ENCODE measurements around the gene CSTF2. TPM values are rescaled to one million over a fixed set of nuclear protein-coding genes. Genes with fewer than 3 reads are reported as not detected.
"Not testable (repeated sequence)": the region's sequence is repeated elsewhere in the genome, so short reads cannot be mapped to it uniquely, and the experiment has no call there.

Gene CSTF2, protein sequence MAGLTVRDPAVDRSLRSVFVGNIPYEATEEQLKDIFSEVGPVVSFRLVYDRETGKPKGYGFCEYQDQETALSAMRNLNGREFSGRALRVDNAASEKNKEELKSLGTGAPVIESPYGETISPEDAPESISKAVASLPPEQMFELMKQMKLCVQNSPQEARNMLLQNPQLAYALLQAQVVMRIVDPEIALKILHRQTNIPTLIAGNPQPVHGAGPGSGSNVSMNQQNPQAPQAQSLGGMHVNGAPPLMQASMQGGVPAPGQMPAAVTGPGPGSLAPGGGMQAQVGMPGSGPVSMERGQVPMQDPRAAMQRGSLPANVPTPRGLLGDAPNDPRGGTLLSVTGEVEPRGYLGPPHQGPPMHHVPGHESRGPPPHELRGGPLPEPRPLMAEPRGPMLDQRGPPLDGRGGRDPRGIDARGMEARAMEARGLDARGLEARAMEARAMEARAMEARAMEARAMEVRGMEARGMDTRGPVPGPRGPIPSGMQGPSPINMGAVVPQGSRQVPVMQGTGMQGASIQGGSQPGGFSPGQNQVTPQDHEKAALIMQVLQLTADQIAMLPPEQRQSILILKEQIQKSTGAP
- 31.4 and 46.7 TPM in 2 replicates for total RNA-seq (2014; rRNA removed; shearing (Covaris generic))

DNA sequence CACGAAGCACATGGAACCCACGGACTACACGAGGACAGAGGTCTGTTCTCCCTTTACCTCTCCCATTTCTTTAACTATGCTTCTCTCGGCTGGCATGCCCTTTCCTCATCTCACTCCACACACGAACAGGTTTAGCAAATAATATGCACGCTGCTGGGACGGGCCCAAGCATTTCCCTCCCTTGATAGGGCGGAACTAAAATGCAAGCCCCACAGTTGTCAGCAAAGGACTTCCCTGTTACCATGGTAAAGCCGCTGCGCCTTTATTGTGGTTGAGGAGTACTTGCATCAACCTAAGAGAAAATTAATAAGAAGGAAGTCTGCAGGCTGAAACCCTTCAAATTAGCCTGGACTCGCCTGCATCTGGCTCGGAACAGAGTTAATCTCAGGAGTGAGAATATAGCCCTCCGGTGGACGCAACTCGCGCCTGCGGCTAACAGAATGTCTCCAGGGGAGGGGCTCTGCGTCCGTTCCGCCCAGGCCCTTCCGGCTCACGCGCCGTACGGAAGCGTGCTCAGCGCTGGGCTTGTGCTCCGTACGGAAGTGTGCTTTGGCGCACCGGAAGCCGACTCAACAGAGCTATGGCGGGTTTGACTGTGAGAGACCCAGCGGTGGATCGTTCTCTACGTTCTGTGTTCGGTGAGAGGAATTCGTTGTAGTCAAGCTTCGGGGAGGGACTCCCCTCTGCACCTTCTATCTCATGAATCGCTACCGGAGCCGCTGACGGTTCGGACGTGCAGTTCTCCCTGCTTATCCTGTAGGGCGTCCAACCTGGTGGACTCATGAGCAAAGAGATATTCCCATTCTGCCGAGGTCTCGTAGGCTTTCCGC lies at the start of gene CSTF2:
Gene CSTF2, plus strand, starts transcription at position 555 of the 830 bp plus-strand sequence. Its CDS starts 26 bp downstream, at position 581.
- peak; percentile 87 for DNase-seq (ENCODE audit: low spot score)
- in situ Hi-C loops (cut with HindIII; ENCODE audit: low sequenced_read_pairs), result no loop called here

DNA sequence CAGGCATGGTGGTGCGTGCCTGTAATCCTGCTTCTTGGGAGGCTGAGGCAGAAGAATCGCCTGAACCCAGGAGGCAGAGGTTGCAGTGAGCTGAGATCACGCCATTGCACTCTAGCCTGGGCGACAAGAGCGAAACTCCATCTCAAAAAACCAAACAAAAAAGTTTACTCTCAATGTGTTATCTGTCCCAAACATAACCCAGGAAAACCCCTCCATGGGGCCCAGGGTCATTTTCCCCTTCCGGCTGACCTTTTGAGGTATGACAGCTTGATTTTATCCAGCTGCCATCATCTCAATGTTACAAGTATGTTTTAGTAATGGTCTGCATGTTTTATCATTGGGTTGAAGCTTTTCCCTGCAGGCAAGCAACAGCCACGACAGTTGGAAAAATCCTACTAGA lies 23.8 kb upstream of the CSTF2 start:
- in situ Hi-C loops (cut with HindIII; ENCODE audit: low sequenced_read_pairs); DNase-seq (ENCODE audit: low spot score): not testable (repeated sequence)

GRCh38 chrX:100797359-100797758 lies 22.8 kb upstream of the CSTF2 start:
- in situ Hi-C loops (cut with HindIII; ENCODE audit: low sequenced_read_pairs), result no loop called here
- DNase-seq (ENCODE audit: low spot score), result no peak

DNA sequence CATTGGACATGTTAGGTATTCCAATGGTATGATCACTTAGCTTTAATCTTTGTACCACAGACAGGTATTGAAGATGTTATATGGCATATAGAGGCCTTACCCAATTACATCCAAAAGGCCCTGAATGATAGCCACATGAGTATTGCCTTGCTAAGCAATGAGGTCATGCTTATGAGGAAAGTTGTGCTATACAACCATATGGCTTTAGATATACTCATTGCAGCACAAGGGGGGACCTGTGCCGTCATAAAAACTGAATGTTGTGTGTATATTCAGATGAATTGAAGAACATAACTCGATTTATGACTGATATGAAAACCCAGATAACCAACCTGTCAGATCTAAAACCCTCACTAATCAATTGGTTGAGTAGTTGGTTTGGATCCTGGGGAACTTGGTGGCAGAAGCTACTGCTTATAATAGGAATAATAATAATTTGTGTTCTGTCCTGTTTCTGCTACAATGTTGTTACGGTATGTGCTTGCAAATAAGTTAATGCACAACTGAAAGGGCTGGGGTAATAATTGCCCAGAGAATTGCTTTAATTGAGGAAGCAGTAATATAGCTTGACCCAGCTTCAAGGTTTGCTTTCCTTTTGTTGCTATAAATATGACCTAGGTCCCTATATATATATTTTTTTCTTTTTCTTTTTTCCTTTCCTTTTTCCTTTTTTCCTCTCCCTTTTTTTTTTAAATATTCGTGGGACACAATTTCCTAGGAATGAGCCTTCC lies 21.5 kb upstream of the CSTF2 start:
- in situ Hi-C loops (cut with HindIII; ENCODE audit: low sequenced_read_pairs), result no loop called here
- DNase-seq (ENCODE audit: low spot score), result no peak

DNA sequence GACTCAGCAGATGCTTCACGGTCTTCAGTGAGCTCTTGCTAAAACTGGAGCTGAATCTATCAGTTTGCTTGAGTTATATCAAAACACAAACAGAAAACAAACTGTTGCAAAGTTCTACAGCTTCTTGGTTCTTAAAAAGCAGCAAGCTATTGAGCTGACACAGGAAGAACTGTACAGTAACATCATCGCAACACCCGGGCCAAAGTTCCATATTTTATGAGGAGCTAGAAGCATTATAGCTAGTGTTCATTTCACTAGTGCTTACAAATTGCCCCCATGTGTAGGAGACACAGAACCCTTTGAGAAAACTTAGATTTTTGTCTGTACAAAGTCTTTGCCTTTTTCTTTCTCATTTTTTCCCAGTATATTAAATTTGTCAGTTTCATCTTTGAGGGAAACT lies 17.3 kb upstream of the CSTF2 start:
- no peak for DNase-seq (ENCODE audit: low spot score)
- in situ Hi-C loops (cut with HindIII; ENCODE audit: low sequenced_read_pairs), result no loop called here

DNA sequence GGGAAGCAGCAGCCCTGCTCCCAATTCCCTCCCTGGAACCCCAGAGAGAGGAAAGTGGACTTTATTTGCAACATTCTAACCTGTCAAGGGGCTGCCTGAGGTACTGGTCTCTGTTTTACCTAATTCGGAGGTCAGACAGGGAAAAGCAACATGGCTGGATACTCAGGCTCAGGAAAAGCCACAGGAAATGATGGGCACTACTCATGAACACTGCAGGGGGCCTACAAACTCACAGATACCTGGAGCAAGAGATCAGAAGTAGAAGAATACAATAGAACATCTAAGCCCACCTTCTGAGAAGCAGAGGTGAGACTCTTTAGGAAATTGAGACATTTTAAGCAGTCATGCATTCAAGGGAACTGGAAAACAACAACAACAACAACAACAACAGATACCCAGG lies 15.4 kb upstream of the CSTF2 start:
- in situ Hi-C loops (cut with HindIII; ENCODE audit: low sequenced_read_pairs), result no loop called here
- no peak for DNase-seq (ENCODE audit: low spot score)

DNA sequence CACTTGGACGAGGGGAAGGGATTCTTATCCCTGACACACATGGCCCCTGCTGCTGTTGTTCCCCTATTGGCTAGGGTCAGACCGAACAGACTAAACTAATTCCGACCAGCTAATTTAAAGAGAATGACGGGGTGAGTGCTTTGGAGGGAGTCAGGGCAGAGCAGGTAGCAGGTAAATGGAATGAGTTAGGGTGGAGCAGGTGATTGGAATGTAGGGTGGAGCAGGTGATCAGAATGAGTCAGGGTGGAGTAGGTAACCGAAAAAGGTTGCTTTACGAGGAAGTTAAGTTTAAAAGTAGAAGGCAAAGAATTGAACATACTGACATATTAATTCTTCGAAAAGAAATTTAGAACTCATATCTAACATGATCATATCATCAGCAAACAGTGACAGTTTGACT lies 11.9 kb upstream of the CSTF2 start:
- in situ Hi-C loops (cut with HindIII; ENCODE audit: low sequenced_read_pairs); DNase-seq (ENCODE audit: low spot score): not testable (repeated sequence)

- DNase-seq (ENCODE audit: low spot score), result no peak
- in situ Hi-C loops (cut with HindIII; ENCODE audit: low sequenced_read_pairs), result no loop called here
Observed at GRCh38 chrX:100812216-100813158, 7.7 kb upstream of the CSTF2 start.

- DNase-seq (ENCODE audit: low spot score), result no peak
- in situ Hi-C loops (cut with HindIII; ENCODE audit: low sequenced_read_pairs), result no loop called here
Observed at GRCh38 chrX:100817340-100817739, 2.9 kb upstream of the CSTF2 start.

- no peak for DNase-seq (ENCODE audit: low spot score)
- in situ Hi-C loops (cut with HindIII; ENCODE audit: low sequenced_read_pairs), result no loop called here
Observed at GRCh38 chrX:100819534-100819836, 706 bp upstream of the CSTF2 start.

- DNase-seq (ENCODE audit: low spot score), result no peak
- in situ Hi-C loops (cut with HindIII; ENCODE audit: low sequenced_read_pairs), result no loop called here
Observed at GRCh38 chrX:100829730-100830129, 9.5 kb downstream of the CSTF2 start.

DNA sequence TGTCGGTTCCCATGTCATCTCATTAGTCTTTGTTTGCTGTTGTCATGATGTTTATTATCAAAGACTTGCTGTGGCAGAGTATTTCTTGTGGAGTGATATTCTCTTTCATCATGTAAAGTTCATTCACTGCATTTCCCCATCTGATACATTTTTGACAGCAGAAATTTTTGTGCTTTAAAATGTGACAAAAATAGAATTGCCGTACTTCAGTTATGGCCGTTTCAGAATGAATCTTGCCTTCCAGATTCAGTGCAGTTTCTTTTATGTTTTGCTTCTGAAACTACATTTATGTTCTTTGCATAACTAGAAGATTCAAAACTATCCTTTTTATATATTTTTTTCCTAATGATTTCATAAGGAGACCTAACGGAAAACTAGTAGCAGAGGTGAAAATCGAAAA lies 10.0 kb downstream of the CSTF2 start:
- in situ Hi-C loops (cut with HindIII; ENCODE audit: low sequenced_read_pairs), result no loop called here
- DNase-seq (ENCODE audit: low spot score), result no peak

GRCh38 chrX:100830547-100830946 lies 10.4 kb downstream of the CSTF2 start:
- in situ Hi-C loops (cut with HindIII; ENCODE audit: low sequenced_read_pairs), result no loop called here
- DNase-seq (ENCODE audit: low spot score), result no peak

DNA sequence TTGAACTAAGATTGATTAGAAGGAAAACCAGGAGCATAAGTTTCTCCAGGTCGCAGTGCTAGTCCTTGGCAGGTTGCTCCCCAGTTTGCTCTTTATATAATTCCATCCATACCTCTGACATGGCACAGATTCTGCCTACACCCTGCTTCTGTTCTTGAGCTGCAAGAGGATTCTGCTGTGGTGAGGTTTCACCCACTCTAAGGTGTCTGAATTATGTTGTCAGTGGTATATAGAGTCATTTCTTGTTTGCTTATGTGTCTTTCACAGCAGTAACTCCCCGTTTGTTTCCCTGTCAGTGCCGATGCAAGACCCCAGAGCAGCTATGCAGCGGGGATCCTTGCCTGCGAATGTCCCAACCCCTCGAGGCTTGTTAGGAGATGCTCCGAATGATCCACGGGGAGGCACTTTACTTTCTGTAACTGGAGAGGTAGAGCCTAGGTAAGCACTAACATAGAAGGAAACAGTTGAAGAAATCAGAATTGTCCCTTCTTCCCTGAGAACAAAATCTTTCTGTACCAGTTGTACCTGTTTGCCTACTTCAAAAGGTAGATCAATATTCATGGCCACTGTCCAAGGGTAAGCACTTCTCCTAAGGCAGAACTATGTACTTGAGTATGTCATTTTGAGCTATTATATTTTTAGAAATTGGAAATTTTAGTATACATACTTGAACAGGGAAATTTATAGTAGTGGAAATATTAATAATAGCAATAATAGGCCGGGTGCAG lies 11.2 kb downstream of the CSTF2 start:
- in situ Hi-C loops (cut with HindIII; ENCODE audit: low sequenced_read_pairs), result no loop called here
- no peak for DNase-seq (ENCODE audit: low spot score)

DNA sequence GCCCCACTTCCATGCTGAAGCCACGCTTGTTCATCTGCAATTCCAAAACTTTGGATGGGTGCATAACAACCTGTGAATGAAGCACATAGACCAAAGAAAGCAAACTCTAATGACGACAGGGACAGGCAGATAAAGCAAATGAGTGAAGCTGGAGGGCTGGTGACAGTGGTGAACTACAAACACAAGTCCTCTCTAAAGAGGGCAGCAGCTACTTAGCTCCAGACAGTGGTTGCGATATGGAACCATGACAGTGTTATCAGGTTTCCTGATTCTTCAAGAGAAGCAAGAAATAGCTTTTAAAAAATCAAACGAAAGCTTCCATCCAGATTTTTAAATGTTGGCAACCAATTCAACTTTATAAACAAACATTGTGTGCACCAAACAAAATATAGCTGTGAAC lies 30.1 kb downstream of the CSTF2 start:
- DNase-seq (ENCODE audit: low spot score), result no peak
- in situ Hi-C loops (cut with HindIII; ENCODE audit: low sequenced_read_pairs), result no loop called here

DNA sequence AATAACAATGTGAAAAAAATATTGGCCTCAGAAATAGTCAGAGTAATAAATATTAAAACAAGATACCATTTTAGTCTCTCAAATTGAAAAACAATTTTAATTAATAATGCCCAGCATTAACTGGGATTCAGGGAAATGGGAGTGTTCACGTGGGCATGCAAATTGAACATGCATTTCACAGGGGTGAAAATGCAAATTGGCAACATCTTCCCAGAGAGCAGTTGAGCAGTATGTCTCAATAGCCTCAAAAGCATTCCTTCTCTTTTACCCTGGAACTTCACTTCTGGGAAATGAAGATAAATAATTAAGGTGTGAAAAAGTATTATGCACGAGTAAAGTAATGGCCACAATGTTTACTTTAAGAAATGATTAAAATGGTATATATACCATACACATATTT lies 32.6 kb downstream of the CSTF2 start:
- in situ Hi-C loops (cut with HindIII; ENCODE audit: low sequenced_read_pairs), result no loop called here
- DNase-seq (ENCODE audit: low spot score), result no peak

GRCh38 chrX:100863326-100863864 lies 43.2 kb downstream of the CSTF2 start:
- no peak for DNase-seq (ENCODE audit: low spot score)
- in situ Hi-C loops (cut with HindIII; ENCODE audit: low sequenced_read_pairs), result no loop called here

Measured in G401 (cell line).